Upper lobe of left lung (tissue), 4 donors: Measurements from ENCODE around the gene GRIPAP1.

Experiments used
- EP300 ChIP-seq, 4 donors: sonication (generic); formaldehyde crosslinking; IDR thresholded peaks; one replicate each; pipeline ENCODE4 v1.5.1; 2017; ENCODE audit warnings: antibody characterized with exemption in 4 of 4, control low read depth in 2 of 4
- POLR2A ChIP-seq, 4 donors: fragments of 450-650 bp; IDR thresholded peaks; one replicate each; pipeline ENCODE4 v1.5.1; 2016 to 2017; ENCODE audit warnings: antibody characterized with exemption in 4 of 4, mild to moderate bottlenecking in 2 of 4
- TF ChIP-seq, protein P1 (sequence below), 6 experiments: fragments of 450-650 bp in 4 of 6; fragments of 200-600 bp in 2 of 6; sonication (generic) in 2 of 6; IDR thresholded peaks; one replicate each; pipeline ENCODE4 v1.5.1; 2016 to 2019; ENCODE audit warnings: antibody characterized with exemption in 6 of 6

- TF ChIP-seq EP300 (IDR thresholded peaks at IDR 0.05) (no peak), POLR2A (IDR thresholded peaks at IDR 0.05) (no peak)
- TF ChIP-seq, protein P1, sequence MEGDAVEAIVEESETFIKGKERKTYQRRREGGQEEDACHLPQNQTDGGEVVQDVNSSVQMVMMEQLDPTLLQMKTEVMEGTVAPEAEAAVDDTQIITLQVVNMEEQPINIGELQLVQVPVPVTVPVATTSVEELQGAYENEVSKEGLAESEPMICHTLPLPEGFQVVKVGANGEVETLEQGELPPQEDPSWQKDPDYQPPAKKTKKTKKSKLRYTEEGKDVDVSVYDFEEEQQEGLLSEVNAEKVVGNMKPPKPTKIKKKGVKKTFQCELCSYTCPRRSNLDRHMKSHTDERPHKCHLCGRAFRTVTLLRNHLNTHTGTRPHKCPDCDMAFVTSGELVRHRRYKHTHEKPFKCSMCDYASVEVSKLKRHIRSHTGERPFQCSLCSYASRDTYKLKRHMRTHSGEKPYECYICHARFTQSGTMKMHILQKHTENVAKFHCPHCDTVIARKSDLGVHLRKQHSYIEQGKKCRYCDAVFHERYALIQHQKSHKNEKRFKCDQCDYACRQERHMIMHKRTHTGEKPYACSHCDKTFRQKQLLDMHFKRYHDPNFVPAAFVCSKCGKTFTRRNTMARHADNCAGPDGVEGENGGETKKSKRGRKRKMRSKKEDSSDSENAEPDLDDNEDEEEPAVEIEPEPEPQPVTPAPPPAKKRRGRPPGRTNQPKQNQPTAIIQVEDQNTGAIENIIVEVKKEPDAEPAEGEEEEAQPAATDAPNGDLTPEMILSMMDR (IDR thresholded peaks at IDR 0.05): no peak
Observed at GRCh38 chrX:48965959-48966358, 36.1 kb downstream of the GRIPAP1 start.
